Stimulated activated CD4-positive, alpha-beta T cell treated with anti-CD3 and anti-CD28 coated beads, TNF-alpha, amount 100 ng/mL, for 4 hours (primary cell): ENCODE measurements around the gene IKZF1.
A peak's percentile ranks its signal among the peaks of the same experiment; 100 is the strongest.

Experiments
- DNase-seq, 3 experiments: peaks; one replicate each; pipeline ENCODE4 v3.0.0-alpha.2; 2020; ENCODE audit warnings: low read depth in 3 of 3

IKZF1 gene

DNA sequence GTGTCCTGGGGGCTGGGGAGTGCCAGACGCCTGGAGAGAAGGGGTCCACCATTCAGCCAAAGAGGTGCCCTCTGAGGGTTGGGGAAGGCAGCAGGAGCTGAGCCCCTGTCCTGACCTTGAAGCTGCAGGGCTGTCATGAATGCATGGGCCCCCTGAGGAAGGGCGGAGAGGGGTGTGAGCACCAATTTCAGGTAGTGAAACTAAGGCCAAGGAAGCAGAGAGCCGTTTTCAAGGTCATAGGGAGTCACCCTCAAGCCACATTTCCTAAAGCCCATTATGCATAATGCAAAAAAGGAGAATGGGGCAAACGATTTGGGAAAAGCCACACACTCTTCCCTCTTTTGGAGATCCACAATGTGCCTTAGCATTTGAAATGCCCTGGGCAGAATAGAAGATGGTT is 108.5 kb downstream of the IKZF1 start:
- no peak for DNase-seq

GRCh38 chr7:50413561-50413960 is 109.0 kb downstream of the IKZF1 start:
- no peak for DNase-seq

- no peak for DNase-seq
Observed at GRCh38 chr7:50415844-50416364, 111.4 kb downstream of the IKZF1 start.

DNA sequence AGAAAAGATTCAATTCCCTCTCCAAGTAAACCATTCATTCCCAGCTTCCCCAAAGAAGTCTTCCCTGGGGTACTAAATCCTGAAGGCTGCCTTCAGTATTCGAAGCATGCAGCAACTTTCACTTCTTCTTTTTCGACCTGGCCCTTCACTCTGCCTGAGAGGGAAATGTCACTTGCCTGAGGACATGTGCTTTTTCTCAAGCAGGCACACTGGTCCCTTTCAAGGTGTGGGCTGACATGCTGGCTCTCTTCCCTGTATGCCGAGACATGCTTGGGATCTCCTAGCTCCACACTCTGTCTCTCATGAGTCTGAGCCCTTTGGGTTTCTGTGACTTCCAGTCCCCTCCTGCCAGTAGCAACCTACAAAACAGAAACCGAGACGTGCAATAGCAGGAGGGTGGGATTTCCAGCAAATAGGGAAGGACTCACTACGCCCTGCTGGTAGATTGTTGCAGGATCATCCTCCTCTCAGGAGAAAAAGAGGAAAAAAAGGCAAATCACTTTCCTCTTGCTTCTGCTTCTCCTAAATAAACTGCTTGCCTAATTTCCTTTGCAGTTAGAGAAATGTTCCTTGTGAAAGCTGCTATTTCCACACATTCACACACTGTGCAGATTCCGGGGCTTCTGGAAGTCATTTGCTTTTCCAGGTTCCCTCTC is 112.1 kb downstream of the IKZF1 start:
- no peak for DNase-seq

GRCh38 chr7:50418086-50418515 is 113.6 kb downstream of the IKZF1 start:
- peak; percentile 36 to 56 (median 40) for DNase-seq

DNA sequence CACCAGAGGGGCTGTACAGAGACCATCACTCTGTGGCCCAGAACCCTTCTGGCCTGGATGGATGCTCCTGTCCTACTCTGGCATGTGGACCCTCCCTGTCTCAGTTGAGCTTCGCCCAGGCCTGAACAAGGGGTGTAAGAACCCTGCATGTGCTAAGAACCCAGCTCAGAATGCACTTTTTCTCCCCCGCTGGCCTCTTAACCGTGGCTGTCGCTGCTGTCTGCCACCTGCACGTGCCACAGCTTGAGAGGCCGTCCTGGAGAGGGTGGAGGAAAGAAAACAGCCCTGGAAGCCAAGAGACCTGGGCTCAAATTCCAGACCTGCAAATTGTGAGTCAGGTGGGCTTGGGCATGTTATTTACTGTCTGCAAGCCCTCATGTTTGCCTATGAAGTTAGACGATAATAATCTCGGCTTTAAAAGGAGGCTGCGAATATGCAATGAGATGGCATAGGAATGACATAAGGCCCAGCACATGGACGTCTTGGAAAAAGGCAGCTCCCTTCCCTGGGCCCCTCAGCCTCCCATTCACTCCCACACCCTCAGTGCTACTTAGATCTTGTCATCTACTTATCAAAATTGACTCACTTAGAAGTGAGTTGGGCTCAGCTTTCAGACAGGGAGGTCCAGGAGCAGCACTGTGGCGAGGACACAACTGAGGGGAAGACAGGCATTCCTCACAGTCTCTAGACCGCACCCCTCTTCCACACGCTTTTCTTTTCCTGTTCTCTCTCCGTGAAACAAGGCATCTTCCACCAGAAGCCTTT is 114.2 kb downstream of the IKZF1 start:
- DNase-seq = no peak

DNA sequence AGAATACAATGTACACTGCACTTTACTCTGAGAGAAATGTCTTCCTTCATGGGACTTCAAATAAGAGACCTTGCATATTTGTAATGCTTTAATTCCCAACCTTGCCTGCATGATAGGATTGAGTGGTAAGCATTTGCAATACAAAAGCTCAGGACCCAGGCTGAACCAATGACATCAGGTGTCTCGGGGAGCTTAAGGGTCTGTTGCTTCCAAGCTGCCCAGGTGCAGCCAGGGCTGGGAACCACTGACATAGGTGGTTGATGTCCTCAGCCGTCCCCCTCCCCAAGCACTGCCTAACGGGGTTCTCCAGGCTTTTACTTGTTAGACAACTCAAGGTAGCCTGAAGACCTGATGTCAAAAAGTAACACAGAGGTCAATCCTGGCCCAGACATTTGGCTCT is 116.5 kb downstream of the IKZF1 start:
- DNase-seq = no peak

DNA sequence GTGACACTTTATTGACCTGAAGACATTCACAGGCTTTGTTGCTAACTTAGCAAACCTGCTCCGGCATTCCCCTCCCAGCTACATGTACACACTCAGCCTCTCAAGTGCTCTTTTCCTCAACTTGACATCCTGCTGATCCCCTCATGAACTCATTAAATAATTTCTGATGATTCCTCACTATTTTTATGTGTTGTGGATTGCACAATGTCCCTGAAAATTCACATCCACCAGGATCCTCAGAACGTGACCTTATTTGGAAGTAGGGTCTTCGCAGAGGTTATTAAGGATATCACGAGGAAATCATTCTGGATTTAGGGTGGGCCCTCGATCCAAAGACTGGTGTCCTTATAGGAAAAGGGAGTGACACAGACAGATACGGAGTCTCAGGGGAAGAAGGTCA is 118.3 kb downstream of the IKZF1 start:
- no peak for DNase-seq

DNA sequence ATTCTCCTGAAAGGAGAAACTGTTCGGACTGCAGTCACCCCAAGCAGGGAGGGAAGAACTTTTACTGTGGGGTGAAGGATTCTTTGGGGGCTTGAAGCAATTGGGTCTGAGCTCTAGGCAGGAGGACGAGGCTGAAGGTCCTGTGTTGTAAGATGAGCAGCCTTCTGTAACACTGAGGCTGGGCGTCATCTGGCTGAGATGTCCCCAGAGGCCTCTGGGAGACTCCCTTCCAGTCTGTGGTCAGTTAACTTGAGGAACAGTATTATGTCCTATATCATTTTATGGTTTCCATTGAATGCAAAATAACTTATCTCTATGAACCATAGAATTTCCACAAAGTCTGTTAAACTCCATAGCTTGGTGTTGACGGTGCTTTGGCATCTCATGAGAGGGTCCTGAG is 119.3 kb downstream of the IKZF1 start:
- no peak for DNase-seq

- DNase-seq = no peak
Observed at GRCh38 chr7:50425318-50425717, 120.8 kb downstream of the IKZF1 start.

DNA sequence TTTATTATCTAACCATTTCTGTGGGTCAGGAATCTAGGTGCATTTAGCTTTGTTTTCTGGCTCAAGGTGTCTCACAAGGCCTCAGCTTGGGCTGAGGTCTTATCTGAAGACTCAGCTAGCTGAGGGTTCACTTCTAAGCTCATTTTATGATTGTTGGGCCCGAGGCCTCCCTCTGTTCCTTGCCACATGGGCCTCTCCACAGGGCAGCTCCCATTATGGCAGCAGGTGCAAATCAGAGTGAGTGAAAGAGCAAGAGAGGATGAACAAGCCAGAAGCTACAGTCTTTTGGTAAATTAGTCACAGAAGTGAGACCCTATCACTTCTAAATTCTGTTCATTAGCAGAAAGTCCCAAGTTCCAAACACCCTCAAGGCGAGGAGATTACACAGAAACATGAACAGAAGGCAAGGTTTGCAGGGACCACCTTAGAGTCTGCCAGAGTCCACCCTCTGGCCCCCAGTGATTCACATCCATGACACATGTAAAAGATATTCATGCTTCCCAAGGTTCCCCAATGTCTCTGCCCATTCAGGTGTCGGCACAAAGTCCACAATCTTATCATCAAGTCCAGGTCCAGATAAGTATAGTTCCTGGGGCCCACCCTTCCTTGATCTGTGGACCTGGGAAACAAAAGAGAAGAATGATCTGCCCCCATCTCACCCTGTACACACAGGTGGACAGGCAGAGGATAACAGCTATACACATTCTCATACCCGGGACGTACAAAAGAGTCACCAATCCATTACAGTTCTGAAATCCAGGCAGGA is 121.9 kb downstream of the IKZF1 start:
- no peak for DNase-seq

DNA sequence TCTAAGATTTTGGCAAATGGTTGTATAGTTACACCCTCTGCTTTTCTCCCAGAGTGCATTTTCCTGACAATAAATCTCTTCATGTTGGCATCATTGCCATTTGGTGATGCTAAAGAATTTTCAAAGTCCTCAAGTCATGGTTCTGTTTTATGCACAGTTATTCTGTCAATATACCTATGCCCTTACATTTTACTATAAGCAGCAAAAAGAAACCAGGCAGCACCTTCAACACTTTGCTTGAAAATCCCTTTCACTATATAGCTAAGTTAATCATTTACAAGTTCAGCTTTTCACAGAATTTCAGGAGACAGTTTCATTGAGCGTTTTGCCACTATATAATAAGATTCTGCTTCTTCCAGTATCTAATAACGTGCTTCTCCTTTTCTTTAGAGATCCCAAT is 123.0 kb downstream of the IKZF1 start:
- no peak for DNase-seq

GRCh38 chr7:50428911-50429310 is 124.4 kb downstream of the IKZF1 start:
- no peak for DNase-seq

DNA sequence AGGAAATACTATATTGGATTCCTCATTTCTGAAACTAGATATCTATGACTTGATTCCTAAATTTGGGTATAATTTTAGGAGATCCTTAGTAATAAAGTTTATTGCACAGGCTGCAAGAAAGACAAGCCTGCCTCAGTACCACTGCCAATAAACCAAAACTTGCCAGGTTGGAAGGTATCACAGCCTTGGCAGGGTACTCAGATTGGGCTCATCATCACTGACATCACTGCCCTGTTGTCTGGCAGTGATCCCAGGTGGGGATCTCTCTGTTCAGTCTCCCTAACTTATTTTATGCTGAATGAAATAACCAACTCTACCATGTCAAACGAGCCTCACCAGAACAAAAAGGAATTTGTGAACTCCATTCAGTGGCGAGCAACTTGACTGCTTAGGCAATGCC is 126.8 kb downstream of the IKZF1 start:
- DNase-seq = no peak

DNA sequence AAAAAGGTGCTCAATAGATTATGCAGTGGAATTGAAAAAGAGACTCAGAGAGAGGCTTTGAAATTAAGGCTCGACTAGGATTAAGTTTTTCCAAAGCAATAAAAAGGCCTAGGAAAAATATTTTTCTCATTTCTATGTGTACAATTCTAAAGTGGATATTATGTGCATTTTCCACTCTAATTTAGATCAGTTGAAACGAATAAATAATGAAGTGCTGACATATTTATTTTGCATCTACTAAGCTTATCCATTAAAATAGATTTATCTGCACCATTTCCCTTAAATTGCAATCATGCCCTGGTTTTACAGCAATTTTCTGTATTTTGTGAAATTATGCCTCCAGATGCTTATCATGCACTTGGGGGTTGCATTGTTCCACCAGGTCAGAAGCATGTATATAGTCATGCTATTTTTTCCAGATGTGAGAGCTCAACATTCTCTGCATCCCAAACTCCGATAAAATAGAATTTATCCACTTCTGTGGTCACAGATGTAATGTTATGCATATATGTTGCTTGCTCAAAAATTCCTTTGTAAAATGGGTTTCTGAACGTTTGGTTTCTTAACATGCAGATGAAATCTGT is 127.3 kb downstream of the IKZF1 start:
- DNase-seq = no peak

- DNase-seq = no peak
Observed at GRCh38 chr7:50436133-50436806, 131.8 kb downstream of the IKZF1 start.

DNA sequence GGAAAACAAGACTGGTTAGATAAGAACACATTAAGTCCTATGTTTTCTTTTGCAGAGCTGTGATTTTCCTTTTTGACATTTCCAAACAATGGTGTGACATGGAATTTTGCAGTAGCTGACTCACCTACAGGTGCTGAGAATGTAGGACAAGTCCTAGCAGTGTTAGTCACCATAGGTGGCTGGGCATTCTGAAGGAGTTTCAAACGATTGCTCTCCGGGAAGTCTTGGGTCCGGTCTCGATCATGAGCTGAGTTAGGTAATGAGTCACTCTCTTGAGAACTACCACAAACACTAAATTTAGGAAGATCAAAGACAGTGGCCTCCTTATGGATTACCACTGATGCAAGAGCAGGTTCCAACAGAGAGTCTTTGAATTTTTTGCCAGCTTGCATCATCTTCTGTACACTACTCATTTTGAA is 142.0 kb downstream of the IKZF1 start:
- DNase-seq = no peak

DNA sequence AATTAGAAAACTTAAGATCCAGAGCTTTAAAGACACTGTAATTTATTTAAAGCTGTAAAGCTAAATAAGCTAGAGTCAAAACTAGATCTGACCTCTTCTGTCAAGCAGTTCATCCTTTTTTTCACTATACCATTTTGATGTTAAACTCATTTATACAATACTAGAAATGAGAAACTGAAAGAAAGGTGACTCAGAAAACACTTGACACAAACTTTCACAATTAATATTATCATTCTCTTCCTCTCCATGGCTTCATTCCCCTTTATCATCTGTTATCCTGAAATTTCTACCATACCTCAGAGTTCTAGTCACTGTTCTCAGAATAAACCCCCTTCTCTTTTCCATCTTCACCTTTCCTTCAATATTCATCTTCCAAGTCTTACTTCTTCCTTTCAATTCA is 144.3 kb downstream of the IKZF1 start:
- no peak for DNase-seq

GRCh38 chr7:50449501-50449880 is 145.0 kb downstream of the IKZF1 start:
- no peak for DNase-seq

- DNase-seq = peak; percentile 68 to 79 (median 75)
Observed at GRCh38 chr7:50449881-50450589, 145.5 kb downstream of the IKZF1 start, which contains the start of gene FIGNL1. Gene FIGNL1 (minus strand): TSS chr7:50450350. CDS start chr7:50447287, 3,063 bp downstream.

DNA sequence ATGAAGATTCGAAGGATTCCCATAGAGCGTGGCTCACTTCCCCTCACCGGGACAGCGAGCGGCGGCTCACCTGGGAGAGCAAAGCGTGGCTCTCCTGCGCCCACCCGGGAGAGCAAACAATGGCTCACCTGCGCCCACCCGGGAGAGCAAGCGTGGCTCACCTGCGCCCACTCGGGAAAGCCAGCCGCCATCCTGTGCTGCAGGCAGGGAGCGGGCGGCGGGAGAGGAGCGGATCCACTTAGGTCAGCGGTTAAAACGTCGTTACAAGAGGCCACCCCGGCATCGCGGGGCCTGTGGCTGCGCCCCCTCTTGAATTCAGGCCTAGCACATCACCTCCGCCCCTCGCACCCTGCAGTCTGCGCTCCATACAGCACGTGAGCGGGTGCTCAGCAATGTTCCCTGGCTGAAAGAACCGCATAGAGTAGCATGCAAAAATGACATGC is 146.1 kb downstream of the IKZF1 start:
- peak in 1 of 3 experiments; percentile 32 for DNase-seq
